ENCODE results near the gene SYNDIG1.

Gene SYNDIG1

DNA sequence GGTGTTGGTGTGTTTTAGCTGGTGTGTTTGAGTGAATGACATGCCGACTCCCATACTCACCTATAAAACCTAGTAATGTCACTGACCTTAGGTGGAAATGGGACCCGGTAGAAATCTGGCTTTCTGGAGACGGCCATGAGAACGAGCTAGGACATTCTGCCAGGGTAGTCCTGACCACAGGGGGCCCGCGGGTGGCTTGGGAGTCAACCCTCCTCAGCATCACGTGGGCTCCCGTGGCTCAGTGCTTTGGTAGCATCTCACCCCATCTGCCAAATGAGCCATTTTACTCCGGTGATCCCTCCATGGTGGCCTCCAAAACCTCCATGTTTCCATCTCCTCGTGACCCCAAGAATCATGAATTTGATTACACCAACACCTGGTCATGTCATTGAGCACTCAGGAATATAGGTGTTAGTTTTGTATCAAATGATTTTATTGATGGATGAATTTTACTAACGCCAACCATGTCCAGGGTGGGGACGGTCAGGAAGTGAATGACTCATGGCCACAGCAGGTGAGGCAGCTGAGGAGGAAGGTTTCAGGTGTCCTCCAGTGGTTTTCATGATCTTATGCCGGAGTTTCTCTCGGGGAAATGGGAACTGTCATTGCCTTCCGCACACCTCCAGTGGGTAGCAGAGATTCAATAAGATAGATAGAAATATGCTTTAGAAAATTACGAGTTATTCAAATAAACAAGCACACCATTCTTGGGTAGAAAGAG, 195.0 kb downstream of the SYNDIG1 start:
- DNase-seq: no peak

DNA sequence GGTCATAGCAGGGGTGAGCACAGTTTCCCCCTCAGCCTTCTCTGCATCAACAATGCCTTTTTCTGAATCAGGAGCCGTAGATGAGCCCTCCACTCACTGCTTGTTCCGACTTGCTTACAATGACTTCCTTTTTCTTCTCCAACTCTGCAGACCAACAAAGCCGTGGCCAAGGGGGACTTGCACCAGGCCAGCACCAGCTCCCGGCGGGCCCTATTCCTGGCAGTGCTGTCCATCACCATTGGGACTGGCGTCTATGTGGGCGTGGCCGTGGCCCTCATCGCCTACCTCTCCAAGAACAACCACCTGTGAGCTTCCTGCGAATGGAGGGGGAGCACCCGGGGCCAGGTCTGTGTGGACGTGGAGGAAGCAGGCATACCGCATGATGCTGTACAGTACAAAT, 195.8 kb downstream of the SYNDIG1 start:
- no peak for DNase-seq

DNA sequence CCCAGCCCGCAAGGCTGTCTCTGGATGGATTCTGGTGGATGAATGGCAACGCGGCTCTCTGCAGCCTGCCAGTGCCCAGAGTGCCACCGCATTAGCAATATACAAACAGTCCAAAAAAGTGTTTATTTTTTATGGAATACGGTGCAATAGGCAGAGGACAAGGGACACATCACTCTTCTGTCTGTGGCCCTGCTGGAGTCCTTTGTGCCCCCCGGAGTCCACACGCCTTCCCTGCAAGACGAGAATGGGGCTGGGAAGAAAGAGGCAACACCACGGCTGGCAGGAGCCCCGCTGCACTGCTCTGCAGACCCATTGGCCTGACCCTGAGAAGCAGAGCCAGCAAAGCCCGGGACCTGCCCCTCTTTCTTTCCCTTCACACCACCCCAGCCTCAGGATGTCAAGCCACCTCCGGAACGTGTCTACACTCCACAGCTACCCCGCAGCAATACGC, 196.3 kb downstream of the SYNDIG1 start:
- no peak for DNase-seq

DNA sequence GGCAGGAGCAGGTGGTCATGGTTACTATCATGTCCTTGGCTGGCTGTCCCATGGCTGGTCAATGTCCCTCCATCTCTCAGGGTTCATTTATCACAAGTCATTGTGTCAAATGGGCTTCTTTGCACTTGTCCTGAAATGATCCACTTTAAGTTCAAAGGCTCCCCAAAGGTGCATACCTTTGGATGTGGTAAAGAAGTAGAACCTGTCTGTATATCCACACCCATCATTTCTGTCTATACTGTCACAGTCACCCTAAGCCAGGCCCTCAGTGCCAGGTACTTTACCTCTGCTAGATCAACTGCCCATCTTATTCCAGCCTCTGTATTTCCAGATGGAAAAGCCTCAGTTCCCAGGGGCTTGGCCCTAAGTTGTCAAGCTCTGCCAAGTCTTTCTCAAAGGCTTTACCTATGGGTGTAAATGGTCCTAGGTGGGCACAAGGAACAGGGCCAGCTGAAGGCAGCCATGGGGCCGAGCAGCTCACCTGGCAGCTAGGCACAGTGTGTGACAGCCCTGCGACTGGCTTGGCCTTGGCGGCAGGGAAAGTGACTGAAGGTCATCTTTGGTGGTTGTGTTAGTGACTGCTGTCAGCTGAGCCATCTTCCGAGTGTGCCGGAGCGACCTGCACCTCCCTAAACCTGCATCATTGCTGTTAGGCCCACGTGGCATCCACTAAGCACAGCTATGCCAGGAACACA, 198.4 kb downstream of the SYNDIG1 start:
- DNase-seq: no peak

DNA sequence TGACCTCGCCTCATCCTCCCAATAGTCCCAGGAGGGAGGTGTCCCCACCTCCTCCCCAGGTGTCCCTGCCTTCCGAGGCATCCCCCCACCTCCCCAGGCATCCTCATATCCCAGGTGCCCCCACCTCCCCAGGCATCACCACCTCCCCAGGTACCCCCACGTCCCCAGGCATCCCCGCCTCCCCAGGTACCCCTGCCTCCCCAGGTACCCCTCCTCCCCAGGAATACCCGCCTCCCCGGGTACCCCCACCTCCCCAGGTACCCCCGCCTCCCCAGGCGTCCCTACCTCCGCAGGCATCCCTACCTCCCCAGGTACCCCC, 198.9 kb downstream of the SYNDIG1 start:
- no peak for DNase-seq

DNA sequence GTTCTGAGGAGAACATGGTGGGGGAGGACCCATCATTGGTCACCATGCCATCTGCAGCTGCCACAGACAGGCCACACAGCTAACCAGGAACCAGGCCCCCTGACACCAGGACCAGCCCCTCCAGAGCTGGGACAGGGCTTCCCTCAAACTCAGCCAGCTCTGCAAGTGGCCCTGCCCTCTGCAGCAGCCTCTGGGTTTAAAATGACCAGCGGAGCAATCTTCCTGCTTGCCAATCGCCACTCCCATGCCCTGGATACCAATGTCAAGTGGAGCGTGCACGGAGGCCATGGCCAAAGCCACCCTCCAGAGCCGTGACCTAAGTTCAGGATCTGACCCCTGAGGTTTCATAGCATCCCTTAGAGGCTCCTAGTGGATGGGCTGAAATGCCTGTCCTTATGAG, 199.4 kb downstream of the SYNDIG1 start:
- no peak for DNase-seq

DNA sequence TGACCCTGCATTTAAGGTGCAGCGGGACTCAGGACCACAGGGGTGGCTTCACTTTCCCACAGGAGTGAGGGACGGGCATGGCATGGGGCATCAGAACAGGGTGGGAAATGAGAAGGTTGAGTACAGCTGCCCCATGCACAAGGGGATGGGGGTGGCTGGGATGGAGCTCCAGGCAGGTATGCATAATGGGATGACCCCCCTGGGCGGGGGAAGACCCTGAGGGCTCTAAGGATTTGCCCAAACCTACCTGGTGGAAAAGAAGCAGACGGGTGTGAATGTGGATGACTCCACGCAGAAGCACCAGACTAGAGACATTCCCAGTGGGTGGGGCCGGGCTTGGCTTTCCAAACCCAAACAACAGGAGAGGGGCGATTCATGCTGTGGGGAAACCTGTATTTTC, 200.3 kb downstream of the SYNDIG1 start:
- no peak for DNase-seq

DNA sequence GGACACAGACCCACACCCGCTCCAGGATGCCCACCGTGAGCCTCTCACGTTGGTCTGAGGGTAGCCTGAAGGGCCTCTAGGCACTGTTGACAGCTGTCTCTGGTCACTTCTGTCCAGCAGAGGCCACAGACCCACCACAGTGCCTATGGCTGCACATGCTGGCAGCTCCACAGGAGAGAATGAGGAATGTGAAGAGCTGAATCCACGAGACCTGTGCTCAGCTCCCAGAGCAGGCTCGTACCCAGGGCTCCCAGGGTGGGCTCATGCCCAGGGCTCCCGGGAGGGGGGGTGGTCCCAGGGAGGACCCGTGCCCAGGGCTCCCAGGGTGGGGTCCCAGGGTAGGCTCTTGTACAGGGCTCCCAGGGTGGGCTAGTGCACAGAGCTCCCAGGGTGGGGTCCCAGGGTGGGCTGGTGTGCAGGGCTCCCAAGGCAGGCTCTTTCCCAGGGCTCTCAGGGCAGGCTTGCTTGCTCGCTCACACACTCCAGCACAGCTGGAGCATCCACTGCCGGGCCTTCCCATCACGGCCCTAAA, 201.0 kb downstream of the SYNDIG1 start:
- DNase-seq: no peak

DNA sequence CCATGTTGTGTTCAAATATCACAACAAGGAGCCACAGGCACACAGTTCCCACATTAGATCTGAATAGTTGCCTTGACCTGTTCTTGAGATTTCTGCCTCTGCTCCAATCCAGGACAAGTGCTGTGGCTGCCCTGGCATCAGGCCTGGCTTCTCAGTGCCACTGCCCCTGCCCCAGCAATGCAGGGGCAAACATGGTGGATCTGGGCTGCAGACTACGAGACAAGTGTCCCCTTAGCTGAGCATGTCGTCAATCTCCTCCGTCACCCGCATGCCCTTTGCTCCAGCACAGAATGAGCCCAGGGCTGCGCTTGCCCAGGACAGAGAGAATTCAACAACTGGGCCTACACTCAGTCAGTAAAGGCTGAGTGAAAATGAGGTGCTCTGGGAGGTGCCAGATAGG, 201.6 kb downstream of the SYNDIG1 start:
- DNase-seq: no peak

DNA sequence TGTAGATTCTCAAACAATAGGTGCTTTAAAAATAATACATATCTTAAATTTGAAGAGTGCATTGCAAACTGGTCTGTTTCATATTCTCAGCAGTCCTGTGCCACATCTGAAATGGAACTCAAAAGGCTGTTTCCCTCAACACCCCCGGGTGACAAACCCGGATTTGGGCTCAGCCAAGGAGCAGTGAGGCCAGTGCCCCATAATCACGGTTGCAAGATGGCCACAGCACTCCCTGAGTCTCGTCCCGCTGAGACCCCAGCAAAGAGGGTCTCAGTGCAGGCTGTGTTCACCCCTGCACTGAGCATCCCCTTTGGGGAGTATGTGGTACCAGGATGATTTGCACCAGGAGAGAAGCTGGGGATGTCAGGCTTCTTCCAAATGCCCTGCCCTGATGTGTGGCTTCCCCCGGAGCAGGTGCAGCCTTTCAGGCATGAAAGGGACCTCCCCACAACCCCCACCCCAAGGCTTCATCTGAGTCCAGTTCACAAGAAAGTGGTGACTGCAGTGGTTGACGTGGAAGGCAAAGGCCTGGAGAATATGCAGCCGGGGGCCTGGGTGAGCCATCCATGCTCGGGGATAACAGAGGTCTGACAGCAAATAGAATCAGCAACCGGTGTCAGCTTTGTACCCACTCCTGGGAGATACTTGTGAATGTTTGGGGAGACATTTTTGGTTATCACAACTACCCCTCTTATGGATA, 202.9 kb downstream of the SYNDIG1 start:
- no peak for DNase-seq

DNA sequence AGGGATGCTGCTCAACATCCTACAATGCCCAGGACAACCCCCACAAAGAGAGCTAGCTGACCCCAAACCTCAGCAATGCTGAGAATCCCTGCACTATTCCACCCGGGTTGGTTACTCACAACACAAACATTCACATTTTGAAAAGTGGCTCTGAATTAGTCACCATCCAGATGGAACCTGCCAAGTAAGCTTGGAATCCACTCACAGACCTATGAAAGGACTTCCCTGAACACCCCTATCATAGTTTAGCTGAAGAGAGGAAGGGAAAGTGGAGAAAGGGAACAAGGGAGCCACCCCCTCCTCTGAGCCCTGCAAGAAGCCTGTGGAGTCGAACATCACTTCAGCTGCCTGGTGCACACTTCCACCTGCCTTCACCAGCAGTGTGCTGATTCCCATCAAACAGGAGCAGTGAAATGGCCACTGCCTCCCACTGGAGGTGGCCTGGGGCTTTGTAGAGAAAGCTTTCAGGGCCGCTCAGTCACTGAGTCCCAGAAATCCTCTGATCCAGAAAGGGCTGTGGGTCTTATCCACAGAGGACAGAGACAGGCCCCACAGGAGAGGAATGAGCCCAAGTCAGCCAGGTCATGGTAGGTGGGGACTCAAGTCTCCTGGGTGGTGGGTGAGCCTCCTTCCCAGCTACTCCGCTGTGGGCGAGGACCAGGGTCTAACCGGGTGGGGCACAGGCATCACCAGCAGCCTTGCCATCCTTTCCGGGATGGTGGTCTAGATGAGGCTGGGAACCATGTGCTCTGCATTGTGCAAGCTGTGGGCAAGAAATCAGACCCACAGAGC, 203.7 kb downstream of the SYNDIG1 start:
- no peak for DNase-seq

DNA sequence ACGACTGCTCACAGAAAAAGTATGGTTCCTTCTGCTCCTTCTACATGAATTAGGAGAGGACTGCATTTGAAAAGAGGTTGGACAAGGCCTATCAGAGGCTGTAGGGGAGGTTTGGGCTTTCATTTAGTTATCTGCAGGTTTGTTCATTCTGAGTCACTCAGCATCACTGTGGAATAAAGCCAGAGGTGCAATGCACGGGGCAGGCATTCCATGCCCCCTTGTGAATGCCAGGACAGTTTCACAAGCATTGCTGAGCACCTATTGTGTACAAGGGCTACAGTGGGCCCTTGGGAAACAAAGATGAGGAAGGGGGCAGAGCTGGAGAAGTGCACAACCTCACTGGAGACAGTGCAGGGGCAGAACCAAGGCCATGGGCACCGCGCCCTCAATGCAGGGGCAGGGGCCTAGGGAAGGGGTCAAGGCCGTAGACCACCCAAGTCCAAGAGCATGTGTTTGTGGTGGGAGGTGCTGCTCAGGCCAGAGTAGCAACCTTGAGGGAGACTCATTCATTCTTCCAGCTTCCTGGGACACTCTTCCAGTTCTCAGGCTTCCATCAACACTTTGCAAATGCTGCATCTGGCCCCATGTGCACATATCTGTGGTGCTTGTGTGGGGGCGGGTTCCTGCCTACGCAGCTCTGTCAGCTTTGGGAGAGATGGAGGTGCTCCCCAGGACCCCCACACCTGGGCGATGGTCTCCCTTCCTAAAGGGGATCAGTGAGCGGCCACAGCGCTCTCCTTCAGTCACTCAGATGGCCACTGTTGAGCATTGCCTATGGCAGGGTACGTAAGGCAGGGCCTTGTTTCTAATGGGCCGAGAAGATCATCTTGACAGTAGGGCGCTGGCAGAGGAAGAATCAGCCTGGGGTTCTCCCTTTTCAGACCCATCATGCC, 204.5 kb downstream of the SYNDIG1 start:
- DNase-seq: no peak

DNA sequence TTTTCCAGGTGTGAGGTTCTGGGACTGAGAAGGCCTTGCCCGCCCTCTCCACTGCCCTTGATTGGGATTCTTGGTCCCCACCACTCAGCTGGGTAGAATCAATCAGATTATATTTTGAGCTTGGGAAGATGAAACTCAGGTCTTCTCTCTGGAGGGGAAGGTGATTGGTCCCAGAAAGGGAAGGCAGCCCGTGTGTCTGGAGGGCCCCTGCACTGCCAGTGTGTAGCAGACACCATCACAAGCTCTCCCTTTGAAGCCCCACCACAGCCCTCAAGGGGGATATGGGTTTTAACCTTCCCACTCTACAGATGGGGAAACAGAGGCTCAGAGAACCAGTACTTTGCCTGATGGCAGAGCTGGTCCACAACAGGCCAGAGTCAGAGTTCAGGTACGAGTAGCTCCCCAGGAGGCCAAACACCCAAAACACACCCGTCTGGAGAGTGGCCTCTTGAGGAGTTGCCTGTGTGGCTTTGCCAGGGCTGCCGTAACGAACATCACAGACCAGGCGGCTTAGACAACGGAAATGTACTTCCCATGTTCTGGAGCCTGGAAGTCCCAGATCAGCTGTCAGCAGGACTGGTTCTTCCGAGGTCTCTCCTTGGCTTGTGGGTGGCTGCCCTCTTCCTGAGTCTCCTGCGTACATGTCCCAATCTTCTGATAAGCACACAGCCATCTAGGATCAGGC, 205.6 kb downstream of the SYNDIG1 start:
- no peak for DNase-seq

DNA sequence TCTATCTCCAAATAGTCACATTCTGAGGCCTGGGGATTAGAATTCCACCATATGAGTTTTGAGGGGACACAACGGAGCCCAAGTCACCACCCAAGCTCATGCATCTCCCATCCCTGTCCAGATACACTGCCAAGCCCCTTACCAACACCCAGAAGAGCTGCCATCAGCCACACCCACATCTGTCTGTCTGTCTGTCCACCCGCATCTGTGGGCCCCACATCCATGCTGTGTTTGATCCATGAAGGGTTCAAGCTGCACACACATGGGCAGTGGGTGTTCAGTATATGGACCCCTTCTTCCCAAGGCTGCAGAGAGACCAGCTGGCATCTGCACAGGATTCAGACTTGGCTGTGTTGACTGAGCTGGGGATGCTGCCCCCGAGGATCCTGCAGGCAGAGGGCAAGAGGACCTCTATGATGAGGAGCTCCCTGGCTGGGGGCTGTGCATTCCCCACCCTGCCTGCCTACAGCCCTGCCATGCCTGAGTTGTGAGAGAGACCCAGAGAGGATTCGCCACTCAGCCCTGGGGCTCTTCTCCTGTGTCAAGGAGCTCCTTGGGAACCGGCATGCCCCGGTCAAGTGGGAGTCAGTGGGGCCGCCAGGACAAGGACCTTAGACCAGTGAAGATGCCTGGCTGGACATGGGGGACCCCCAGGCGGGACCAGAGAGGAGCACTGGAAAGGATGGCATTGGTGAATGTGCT, 206.4 kb downstream of the SYNDIG1 start:
- no peak for DNase-seq

DNA sequence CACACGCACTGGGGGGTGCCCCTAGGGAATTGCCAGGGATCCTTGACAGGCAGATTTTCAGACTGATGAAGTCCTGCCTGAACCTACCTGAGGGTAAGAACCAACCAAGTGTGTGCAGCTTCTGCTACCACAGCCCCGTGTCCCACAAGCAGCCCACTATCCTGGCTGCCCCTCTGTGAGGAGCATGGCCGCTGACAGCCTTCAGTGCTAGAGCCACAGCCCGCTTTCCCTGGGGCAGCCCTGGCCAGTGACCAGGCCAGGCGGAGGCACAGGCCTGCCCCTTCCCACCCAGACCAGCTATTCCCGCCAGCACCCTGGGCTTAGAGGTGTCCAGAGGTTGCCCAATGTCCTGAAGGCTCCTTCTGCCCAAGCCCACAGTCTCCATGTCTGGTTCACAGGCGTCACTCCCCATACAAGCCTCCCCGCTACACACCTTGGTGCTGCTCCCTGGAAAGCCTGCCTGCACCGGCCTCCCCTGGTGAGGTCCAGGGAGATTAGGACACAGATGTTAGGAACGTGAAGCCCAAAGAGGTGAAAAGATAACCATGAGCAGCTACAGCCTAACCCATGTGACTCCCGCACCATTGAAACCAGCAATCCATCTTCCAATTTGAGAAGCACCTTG, 207.0 kb downstream of the SYNDIG1 start:
- DNase-seq: no peak

DNA sequence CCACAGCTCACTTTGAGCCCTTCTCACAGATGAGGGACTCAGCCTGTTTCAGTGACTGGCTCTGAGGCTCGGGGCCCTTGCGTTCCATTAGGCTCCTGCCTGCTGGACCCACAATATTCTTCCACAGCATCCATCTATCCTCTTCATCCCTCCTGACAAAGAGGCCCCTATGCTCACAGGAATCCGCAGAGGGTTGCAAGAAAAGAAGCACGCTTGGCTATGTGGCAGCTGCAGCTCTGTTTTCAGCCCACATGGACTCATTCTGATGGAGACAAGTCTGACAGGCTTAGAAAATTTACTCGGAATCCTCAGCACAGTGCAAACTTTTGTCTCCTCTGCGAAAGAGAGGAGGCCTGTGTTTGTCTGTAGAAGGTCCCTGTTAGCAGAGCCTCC, 207.5 kb downstream of the SYNDIG1 start:
- DNase-seq: no peak

DNA sequence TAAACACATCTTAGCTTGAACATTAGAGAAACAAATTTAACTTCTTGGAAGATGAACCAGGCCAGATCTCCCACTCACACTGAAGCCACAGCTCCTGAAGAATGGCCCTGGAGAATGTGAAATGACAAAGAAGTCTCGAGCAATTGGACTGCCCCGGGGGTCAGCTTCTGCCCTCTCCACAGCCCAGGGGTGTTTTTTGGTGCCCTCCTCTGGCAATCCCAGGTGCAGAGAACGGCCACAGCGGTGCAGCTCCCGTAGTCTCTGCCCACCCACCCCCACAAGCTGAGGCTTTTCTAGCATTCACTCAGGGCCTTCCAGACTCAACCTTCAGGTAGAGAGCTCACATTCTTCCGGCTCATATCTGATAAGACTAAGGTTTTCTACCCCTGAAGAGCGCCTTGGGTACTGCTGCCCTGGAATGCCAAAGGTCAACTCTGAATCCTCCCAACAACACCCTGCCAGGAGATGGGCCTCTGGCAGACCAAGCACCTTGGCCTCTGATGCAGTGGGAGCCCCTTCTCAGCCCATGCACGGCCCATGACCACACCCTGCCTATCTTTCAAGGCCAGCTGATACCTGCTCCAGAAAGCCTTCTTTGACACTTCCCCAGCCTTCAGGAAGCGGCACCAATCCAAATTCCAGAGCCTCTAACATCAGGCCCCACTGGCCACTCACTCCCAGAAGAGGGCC, 208.3 kb downstream of the SYNDIG1 start:
- no peak for DNase-seq

DNA sequence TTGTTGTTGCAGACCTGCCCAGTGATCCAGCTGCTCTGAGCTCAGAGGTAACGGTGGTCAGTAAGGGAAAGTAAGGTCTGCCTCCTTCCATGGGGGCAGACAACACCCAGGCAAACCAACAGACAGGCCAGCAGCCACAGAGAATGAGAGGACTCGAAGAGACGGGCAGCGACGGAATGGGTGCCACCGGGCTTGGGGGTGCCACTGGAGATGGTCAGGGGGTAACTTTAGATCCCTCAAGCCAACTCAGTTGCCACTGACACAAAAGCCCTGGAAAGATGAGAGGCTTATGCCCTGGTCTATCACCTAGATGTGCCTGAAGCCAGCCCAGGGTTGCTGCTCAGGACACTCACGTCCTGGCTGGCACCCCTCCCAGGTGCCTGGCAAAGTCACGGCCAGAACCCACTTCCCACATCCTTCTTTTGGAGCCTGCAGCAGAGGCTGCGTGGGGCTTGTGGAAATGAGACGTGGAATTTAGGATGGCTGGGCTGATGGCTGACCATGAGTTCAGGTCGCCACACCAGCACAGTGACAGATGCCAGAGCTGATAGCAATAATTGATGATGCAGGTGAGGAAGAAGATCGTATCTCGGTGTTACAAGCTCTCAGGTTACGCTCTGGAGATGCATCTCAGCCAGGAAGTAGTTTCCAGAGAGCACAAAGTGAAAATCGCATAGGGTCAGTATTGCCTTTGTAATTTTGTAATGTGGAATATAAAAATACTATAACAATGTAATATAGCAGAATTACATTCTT, 209.1 kb downstream of the SYNDIG1 start:
- no peak for DNase-seq
